GM18511 (cell line): ENCODE results near the gene ST6GAL2.

ENCODE experiments used
- ATAC-seq: cut with Tn5 transposase; IDR thresholded peaks from one replicate; pipeline ENCODE4 v1.9.1; 2021; ENCODE audit warnings: mild to moderate bottlenecking, moderate library complexity; ENCODE audit not compliant: unreplicated experiment

Gene ST6GAL2

GRCh38 chr2:106866641-106867040 is 19.3 kb downstream of the ST6GAL2 start:
- ATAC-seq = no peak

- no peak for ATAC-seq
These were observed 21.9 kb downstream of the ST6GAL2 start for GRCh38 chr2:106864051-106864450.

DNA sequence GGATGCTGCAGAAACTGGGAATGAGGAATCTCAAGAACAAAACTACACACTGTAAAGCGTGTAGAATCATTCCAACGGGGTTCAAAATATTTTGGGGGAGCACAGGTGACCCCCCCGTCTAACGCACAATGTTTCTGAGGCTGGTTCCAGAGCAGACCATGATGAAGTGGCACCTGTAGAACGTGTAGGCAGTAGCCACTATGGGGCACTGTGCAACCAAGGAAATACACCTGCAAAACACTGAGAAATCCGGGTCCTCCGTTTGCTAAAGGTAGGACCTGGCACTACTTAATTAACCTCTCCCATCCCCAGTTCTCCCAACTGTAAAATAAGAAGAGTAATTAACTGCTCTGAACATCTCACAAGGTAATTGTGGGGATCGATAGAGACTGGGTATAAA is 22.6 kb downstream of the ST6GAL2 start:
- no peak for ATAC-seq

DNA sequence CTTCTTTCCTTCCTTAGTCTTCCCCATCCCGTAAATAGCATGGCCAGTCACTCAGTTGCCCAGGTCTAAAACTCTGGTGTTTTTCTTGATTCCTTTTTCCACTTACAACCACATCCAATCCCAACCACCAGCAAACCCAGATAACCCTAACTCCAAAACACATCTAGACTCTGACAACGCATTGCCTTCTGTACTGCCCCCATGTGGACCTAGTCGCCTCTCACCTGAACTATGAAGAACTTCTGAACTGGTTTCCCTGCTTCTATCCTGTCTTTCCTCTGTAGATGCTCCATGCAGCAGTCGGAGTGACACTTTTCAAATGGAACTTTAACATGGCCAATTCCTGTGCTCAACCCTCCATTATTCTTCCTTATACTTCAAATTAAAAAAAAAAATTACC is 26.5 kb downstream of the ST6GAL2 start:
- no peak for ATAC-seq

DNA sequence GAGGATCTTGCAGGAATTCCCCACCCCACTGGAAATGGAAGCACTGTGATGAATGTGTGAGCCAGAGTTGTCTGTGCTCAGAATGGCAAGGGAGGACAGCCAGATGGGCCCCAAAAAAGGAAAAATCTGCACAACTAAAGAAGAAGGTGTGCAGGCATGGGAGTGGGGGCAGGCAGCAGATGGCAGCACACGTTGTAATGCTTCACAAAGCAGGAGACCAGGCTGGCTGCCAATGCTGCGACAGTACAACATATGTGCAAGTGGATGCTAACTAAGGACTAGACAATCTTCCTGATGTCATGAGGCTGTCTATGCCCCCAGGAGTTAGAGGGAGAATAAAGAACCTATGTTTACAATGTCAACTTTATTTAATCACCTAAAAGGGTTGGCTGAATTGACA is 27.2 kb downstream of the ST6GAL2 start:
- ATAC-seq = no peak

- ATAC-seq = no peak
These were observed 28.0 kb downstream of the ST6GAL2 start for GRCh38 chr2:106857882-106858478.

GRCh38 chr2:106853631-106854030 is 32.3 kb downstream of the ST6GAL2 start:
- no peak for ATAC-seq

GRCh38 chr2:106851881-106852501 is 34.0 kb downstream of the ST6GAL2 start:
- ATAC-seq = no peak

- no peak for ATAC-seq
These were observed 34.7 kb downstream of the ST6GAL2 start for GRCh38 chr2:106851087-106851874.

GRCh38 chr2:106849253-106849652 is 36.7 kb downstream of the ST6GAL2 start:
- no peak for ATAC-seq

GRCh38 chr2:106847366-106847765 is 38.6 kb downstream of the ST6GAL2 start:
- ATAC-seq = no peak

- ATAC-seq = no peak
These were observed 40.3 kb downstream of the ST6GAL2 start for GRCh38 chr2:106845716-106846115.

- no peak for ATAC-seq
These were observed 42.1 kb downstream of the ST6GAL2 start for GRCh38 chr2:106843910-106844250.

- no peak for ATAC-seq
These were observed 42.7 kb downstream of the ST6GAL2 start for GRCh38 chr2:106843001-106843909.

DNA sequence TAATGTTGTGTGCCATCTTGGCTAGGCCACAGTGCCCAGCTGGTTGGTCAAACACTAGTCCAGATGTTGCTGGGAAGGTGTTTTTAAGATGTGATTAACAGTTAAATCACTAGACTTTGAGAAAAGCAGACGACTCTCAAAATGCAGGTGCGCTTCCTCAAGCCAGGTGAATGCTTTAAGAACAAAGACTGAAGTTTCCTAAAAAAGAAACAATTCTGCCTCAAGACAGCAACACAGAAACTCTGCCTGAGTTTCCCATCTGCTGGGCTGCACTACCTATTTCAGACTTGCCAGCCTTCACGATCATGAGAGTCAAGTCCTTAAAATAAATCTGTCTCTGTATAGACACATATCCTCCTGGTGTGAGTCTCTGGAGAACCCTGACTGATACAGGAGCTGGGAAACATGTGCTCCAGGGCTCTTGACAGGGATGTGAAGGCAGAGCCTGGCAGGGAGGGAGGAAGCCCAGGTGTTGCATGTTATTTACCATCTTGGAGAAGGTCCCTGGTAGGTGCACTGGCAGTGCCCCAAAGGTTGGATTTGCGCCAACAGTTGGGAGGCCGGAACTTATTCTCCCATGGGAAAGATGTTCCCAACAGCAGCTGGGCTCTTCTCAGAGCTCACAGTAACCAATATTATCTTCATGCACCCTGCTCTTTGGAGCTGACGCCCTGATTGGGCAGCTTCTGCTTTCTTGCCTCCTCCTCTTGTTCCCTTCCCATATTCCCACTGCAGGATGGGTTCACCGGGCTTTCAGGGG is 43.9 kb downstream of the ST6GAL2 start:
- ATAC-seq = no peak

GRCh38 chr2:106840818-106841217 is 45.1 kb downstream of the ST6GAL2 start:
- no peak for ATAC-seq

DNA sequence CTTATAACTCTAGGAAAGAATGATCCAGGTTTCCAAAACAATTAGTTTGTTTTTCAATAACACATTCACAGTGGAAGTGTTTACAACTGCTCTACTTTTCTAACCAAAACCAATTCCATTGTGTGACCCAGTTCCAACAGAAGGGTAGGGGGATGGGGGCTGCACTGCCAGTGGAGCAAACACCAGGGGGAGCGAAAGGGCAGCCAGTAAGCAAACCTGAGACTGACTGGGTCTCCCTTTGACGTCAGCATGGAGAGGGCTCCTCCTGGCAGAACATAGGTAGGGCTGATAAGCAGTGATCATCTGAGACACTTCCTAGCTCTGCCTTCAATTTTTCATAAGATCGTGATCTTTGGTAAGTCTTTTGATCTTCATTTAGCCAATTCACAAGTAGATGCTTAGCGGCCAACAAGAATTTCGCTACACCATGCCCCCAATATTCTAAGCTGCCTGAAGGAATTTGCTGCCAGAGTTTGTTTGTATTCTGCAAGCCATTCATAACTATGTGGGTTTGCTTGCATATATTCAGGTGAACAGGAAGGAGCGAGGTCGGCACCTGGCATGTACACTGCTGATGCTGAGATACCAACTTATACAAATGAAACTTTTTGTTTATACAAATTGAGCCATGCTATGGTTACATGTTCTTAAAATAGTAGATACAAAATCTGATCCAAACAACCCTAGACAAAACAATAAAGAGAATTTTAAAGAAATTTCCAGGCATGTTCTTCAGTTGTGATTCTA is 45.9 kb downstream of the ST6GAL2 start:
- ATAC-seq = no peak

- no peak for ATAC-seq
These were observed 52.7 kb downstream of the ST6GAL2 start for GRCh38 chr2:106833256-106833655.

DNA sequence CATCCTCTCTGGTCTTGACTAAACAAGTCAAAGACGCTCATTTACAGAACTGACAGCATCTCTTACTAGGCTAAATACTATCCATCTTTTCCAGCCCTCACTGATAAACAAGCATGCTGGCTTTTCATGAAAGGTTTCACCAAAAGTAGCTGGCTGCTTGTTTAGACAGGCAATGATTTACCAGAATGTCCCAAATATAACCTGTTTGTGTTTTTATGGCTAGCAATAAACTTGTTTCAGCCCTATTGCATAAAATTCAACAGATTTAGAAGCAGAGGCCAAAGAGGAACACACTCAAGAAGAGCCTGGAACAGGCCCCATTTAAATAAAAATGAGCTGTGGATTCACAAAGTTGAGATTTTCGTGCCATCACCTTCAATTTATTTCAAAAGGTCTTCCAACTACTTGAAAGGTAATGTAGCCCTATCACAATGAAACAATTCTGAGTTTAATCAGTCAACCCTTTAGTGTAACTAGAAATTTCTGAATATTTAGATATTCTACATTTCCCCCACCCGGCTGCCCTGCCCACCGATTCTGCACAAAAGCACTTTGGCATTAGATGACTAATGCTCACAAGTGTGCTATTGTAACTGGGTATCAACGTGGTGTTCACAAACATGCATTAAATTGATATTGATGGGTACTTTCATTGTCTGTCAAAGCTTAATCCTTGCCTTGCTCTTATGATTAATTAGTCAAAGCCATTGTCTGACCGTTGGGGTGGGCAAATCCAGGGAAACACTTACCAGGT is 54.0 kb downstream of the ST6GAL2 start:
- no peak for ATAC-seq
